ENCODE results near the gene IRF1.
A peak's percentile ranks its signal among the peaks of the same experiment; 100 is the strongest.

IRF1 gene

GRCh38 chr5:132500931-132501628 is 10.5 kb upstream of the IRF1 start:
- peak; percentile 53 to 81 for DNase-seq (ENCODE audit: low read depth in 2 of 2)

DNA sequence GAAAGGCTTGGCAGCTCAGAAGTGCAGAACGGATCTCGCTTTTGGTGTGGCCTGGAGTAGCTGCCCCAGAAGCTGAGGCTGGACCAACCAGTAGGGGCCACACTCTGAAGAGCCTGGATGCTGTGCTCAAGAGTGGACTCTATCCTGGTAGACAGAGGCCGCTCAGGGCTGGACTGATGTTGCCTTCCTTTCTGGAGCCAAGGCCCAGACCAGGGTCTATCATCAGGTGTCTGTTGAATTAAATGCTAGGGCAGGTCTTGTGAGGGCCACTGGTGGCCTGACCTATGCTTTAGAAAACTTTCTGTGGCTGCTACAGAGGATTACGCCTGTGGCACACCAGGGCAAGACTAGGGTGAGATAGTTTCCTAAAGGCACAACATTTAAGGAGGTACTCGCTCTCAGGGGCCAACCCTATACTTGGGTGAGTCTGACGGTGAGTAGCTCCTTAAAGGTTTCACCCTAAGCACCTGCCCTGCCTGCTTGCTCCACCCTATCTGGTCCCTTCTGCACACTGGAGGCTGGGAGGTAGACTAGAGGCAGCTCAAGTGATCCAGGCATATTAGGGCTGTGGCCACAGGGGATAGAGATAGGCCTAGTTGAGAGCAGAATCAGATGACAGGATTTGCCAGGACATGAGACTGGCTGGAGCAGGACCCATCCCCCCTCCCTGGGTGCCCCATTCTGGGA is 9.8 kb upstream of the IRF1 start:
- DNase-seq (ENCODE audit: low read depth in 2 of 2), result no peak

GRCh38 chr5:132499440-132500243 is 9.1 kb upstream of the IRF1 start:
- no peak for DNase-seq (ENCODE audit: low read depth in 2 of 2)

- DNase-seq (ENCODE audit: low read depth in 2 of 2), result no peak
Measured at GRCh38 chr5:132498686-132499271, 8.2 kb upstream of the IRF1 start.

- DNase-seq (ENCODE audit: low read depth in 2 of 2), result no peak
Measured at GRCh38 chr5:132498152-132498551, 7.6 kb upstream of the IRF1 start.

- DNase-seq (ENCODE audit: low read depth in 2 of 2), result no peak
Measured at GRCh38 chr5:132497488-132497997, 7.0 kb upstream of the IRF1 start.

- peak; percentile 71 to 76 for DNase-seq (ENCODE audit: low read depth in 2 of 2)
Measured at GRCh38 chr5:132496631-132497487, 6.3 kb upstream of the IRF1 start.

DNA sequence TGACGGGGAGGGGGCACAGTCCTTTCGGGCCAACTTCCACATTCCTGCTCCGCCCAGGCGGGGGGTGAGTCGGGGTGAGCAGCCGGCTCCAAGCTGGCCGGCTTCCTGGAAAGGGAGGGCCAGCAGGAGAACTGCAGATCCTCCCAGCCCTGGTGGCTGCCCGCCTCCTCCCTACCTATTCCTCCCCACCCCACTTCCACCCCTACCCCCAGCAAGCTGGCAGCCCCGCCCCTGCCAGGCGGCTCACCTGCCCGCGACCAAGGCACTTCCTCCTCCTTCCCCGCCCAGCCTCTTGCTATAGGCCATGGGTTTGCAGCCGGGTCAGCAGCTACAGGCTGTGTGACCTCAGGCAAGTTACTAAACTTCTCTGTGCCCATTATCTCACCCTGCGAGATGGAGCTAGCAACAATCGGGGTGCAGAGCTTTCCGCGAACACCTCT is 5.6 kb upstream of the IRF1 start:
- DNase-seq (ENCODE audit: low read depth in 2 of 2), result peak; percentile 79 to 85

DNA sequence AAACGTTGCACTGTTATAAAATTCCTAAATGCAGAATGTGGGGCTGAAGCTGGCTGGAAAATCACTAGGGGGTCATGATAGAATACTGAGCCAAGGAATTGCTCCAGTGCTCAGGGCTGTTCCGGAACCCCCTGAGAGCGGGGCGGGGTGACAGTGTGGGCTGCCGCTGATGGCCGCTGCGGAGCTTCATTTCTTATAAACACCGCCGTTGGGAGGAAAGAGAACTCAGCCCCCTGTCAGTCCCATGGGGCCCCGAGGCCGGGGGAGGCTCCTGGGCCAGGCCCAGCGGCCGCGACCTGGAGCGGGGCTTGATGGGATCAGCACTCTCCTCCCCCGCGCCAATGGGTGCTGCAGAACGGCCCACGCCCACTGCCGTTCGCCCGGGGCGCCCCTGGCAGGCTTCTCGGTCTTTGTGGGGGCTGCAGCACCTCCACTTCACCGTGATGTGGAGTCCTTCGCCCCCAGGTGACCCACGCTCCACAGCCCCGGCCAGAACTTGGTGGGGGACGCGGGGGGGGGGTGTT is 5.2 kb upstream of the IRF1 start:
- peak; percentile 73 to 75 for DNase-seq (ENCODE audit: low read depth in 2 of 2)

- no peak for DNase-seq (ENCODE audit: low read depth in 2 of 2)
Measured at GRCh38 chr5:132493821-132494220, 3.2 kb upstream of the IRF1 start.

GRCh38 chr5:132493241-132493640 is 2.7 kb upstream of the IRF1 start:
- DNase-seq (ENCODE audit: low read depth in 2 of 2), result no peak

GRCh38 chr5:132492386-132493125 is 2.0 kb upstream of the IRF1 start:
- DNase-seq (ENCODE audit: low read depth in 2 of 2), result no peak

GRCh38 chr5:132491368-132492364 is 1.1 kb upstream of the IRF1 start:
- DNase-seq (ENCODE audit: low read depth in 2 of 2), result no peak

- DNase-seq (ENCODE audit: low read depth in 2 of 2), result no peak
Measured at GRCh38 chr5:132489871-132490483, 596 bp downstream of the IRF1 start.

DNA sequence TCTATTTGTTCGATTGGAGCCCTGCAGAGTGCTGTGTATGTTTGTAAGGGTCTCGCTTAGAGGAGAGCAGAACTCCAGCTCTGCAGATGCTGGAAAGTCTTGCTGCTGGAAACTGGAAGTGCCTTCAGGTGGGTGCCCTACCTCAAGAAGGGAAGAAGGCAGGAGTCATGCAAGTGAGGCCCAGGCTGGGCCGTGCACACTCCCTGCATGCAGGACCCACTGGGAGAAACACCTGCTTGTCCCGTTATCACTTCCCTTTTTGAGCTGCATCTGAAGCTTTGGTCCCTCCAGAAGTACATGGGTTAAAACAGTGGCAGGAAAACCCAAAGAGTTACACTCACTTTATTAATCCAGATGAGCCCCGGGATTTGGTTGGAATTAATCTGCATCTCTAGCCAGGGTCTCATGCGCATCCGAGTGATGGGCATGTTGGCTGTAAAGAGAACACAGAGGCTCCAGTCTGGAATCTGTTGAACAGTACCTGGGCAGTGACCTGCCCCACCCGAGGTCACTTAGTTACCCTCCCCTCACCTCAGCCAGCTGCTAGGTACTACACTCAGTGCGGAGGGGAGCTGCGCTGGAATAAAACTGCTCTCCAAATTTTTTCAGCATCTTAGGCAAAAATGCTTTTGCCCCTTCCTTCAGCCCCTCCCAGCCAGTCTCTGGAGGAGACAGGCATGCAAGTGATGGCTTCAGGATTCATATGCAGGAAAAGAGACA is 1.4 kb downstream of the IRF1 start:
- DNase-seq (ENCODE audit: low read depth in 2 of 2), result no peak

- no peak for DNase-seq (ENCODE audit: low read depth in 2 of 2)
Measured at GRCh38 chr5:132488590-132488989, 2.0 kb downstream of the IRF1 start.

DNA sequence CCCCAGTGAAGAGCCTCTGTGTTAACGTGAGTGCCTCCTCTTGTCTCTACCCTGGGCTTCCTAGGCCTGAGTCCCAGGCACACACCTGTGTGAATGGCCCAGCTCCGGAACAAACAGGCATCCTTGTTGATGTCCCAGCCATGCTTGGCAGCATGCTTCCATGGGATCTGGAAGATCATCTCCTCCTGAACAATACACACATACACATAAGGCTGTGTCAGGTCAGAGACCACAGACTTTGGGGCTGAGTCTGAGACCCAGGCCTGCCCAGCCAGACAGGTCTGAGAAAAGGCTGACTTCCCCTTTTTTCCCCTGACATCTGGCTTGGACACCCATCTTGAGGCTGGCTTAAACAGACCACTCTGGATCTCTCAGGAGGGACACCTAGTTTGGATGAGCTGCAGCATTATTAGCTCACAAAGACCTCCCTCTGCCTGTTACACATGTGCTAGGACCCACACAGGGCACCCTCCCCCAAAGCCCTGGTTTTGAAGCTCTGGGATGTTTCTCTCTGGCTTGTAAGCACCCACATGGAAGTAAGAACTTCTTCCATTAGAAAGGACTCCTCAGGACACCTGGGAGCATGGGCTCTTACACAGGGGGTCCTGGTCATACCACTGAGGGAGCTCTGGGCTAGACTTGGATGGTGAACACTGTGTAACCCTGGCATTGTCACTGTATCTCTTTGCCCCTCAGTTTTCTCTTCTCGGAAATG is 2.6 kb downstream of the IRF1 start:
- DNase-seq (ENCODE audit: low read depth in 2 of 2), result no peak
